ENCODE measurements around the gene RER1.

Gene RER1

DNA sequence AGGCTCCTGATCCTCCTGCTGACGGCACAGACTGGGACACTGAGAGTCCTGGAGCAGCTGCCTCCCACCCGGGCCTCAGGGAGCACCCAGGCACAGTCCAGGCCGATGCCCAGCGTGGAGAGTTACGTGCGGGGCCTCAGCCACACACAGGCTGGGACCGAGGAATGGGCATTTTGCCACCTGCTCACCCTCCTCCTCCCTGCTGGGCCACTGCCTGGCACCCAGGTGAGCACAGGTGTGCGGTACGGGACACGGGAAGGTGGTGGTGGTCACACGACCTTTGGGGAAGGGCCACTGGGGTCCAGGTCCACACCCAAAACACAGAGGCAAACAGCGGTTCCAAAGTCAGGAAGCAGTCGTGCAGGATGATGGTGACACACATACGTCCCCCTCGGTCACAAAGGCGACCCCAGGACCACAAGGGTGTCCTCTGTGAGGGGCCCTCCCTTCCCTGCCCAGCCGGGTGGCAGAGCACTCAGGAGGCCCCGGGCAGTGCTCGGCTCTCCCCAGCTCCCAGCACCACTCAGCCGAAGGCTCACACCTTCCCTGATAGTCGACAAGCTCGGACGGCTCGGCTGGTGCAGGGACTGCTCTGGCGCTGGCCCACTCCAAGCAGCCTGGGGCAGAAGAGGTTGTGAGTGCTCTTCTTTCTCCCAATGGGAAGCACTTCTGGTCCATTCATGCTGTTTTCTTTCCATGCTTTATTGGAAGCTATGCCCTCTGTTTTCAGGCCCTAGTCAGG, 14.5 kb upstream of the RER1 start:
- no peak for DNase-seq

DNA sequence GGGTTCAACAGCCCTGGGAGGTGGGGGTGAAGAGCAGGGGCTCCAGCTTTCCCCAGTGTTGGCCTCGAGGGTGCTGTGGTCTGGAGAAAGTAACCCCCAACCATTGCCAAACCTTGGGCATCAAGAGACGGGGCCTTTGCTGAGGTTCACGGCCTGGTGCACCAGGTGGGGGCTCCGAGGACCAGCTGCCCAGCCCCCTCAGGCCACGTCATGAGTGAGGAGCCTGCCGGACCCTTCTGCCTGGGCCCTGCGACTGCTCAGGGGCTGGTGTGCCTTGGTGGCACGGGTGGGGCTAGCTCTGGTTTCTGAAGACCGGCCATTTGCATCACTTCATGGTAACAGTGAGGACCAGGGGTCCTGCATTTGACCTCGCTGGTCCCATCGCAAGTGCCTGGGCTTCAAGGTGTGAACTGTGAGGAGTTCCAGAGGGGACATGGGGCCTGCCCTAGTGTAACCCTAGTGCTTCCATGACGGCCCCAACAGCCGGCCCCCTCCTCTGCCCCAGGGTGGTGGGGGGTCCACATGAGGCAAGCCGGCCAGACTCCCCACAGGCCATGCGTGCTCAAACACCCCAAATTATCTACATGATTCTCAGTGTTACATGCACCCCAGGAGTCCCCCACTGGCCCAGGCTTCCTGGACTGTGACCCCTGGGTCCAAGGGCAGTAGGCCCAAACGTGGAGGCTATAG, 13.7 kb upstream of the RER1 start:
- DNase-seq, result no peak

- DNase-seq, result peak; percentile 68
Observed at GRCh38 chr1:2378441-2378851, 13.2 kb upstream of the RER1 start.

- no peak for DNase-seq
Observed at GRCh38 chr1:2378956-2379732, 12.5 kb upstream of the RER1 start.

- no peak for DNase-seq
Observed at GRCh38 chr1:2379733-2380404, 11.8 kb upstream of the RER1 start.

GRCh38 chr1:2380816-2381591, 10.6 kb upstream of the RER1 start:
- DNase-seq, result no peak

GRCh38 chr1:2381741-2382620, 9.7 kb upstream of the RER1 start:
- no peak for DNase-seq

- DNase-seq, result no peak
Observed at GRCh38 chr1:2382621-2383361, 8.8 kb upstream of the RER1 start.

DNA sequence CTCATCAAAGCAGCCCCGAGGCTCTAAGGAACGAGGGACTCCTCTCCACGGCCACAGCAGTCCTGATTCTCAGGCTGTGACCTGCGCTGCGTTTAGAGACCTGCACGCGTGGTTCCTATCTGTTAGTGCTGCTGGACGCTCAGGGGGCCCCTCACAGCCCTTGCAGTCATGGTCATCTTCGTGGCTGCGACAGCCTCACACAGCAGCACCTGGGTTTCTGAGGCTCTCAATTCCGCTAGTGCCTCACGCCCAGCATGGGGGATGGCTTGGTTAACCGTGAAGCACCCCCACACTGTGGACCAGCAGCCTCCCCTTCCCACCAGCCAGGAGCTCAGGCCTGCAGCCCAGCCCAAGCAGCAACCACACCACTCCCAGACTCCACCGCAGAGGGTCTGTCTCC, 8.1 kb upstream of the RER1 start:
- no peak for DNase-seq

DNA sequence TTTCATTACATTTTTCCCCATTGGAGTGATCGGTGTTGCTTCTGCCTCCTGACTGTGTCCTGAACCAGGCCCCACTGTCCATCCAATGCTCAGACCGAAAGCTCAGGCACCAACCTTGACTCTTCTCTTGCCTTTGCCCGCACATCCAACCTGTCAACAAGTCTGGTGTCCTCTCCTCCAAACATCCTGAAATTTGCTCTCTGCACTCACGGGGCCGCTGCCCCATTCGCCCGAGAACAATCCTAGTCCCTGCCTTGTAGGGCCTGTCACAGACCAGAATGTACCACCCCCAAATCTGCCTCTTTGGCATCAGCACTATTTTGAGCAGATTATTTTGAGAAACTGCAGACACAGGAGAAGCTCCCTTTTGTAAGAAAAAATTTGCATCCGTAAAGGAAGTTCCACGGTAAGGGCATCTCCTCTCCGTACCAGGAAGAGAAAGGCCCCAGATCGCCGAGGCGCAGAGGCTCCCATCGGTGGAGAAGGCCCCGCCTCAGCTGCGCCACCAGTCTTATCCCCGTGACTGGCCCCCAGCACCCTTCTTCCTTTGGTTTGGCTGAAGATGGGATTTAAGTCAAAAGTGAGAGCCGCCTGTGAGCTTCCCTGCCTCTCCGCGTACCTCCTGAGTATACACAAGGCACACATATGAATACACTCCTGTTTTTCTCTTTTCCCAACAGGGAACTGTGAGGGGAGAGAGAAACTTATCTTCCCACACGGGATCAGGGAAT, 7.3 kb upstream of the RER1 start:
- no peak for DNase-seq

DNA sequence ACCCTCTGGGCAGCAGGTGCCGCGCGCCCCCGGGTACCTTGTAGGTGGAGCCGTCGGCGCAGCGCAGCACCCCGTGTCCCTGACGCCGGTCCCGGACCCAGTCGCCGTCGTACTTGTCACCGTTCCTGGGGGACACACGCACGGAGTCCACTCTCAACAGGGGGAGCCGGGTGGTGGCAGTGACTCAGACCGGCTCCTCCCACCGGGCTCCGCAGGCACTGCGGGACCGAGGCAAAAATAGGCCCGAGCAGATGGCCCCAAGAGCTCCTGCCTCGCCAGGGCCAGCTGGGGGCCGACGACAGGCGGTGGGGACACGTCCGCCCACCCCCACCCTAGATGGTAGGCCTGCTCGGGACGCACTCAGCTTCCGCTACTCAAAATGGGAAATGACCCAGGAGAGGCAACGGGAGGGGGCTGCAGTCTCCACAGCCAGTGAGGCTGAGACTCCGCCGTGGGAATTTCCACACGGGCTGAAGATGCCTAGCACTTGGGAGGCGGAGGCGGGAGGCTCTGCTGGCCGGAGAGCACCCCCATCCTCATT, 6.6 kb upstream of the RER1 start:
- DNase-seq, result peak; percentile 21

DNA sequence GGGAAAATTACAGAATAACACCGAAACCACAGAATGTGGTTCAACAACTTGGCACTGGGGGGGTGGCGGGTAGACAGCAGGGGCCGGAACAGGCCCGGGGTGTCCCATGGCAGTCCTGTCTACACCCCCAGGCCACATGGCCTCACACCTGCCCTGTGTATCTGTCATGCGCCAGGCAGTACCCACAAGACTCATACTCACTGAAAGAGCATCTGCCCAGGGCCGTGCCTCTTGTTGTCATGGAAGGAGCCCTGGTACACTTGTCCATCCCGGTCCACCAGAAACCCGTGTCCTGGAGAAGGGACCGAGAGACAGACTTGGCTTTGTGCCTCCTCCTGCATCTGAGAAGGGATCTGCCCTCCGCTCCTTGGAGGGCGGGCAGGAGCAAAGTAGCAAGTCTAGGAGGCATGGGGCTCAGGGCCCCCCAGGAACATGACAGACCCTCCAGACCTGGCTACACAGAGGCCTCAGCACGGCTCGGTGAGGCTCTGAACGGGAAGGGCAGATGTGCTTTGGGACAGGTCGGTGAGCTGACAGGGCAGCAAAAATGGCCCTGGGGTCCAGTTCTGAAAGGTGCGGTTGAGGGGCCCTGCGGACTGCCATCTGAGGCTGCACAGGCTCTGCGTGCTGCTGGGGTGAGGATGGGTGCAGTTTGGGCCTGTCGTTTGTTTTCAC, 5.9 kb upstream of the RER1 start:
- DNase-seq, result no peak

GRCh38 chr1:2386636-2387611, 4.7 kb upstream of the RER1 start:
- DNase-seq, result no peak

- no peak for DNase-seq
Observed at GRCh38 chr1:2388004-2388913, 3.4 kb upstream of the RER1 start.

DNA sequence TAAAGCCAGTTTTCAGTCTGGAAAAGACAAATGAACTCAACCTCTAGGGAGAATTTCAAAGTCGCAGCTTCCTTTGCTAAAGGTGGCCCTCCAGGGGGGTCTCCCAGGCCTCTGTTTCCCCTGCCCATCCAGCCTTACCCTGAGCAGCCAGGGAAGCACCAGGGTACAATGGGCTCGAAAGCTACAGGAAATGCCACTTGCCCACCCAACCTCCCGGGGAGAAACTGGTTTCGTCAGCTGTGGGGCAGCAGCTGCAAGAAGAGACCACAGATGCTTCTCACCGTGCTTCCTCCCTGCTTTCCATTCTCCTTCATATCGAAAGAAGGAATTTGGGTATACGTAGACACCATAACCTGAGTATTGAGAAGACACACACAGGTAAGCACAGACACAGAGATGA, 2.0 kb upstream of the RER1 start:
- DNase-seq, result no peak

GRCh38 chr1:2391931-2392509, 379 bp downstream of the RER1 start:
- no peak for DNase-seq
